SIG-M5 (cell line): ENCODE results near the gene KRTAP5-9.
"Not testable (repeated sequence)": the region's sequence is repeated elsewhere in the genome, so short reads cannot be mapped to it uniquely, and the experiment has no call there.

Experiments
- DNase-seq: peaks from one replicate; lab custom pipeline; 2025; lab: John Stamatoyannopoulos, UW

Gene KRTAP5-9, protein sequence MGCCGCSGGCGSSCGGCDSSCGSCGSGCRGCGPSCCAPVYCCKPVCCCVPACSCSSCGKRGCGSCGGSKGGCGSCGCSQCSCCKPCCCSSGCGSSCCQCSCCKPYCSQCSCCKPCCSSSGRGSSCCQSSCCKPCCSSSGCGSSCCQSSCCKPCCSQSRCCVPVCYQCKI

DNA sequence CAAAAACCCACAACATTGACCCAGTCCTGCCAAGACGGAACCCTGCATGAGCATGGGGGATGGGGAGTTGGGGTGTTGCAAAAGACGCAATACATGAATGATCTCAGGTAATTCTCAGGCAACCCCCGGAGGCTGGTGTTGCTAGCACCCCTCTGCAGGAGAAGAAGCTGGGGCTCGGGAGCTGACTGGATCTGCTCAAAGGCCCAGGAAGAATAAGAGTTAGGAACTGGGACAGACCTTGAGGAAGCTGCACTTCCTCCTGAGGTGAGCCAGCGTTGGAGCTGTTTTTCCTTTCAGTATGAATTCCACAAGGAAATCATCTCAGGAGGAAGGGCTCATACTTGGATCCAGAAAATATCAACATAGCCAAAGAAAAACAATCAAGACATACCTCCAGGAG lies at the start of gene KRTAP5-9:
KRTAP5-9 (plus strand) TSS at position 301 of the 400 bp plus-strand sequence. CDS start 238 bp downstream, outside the sequence.
- no peak for DNase-seq

- DNase-seq: no peak
Measured at GRCh38 chr11:71499125-71499524, 49.1 kb upstream of the KRTAP5-9 start.

DNA sequence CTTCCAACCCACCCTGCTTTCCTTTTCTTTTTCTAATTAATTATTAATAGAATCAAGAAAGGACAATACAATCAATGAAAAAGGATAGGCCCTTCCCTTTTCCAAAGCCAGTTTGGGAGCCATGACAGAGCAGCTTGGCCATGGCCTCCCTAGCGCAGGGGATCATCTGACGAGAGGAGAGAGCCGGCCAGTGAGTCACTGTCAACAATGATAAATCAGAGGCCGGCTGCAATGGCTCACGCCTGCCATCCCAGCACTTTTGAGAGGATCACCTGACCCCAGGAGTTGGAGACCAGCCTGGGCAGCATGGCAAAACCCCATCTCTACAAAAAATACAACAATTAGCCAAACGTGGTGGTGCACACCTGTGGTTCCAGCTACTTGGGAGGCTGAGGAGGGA lies 48.7 kb upstream of the KRTAP5-9 start:
- DNase-seq: no peak

- no peak for DNase-seq
Measured at GRCh38 chr11:71500601-71501021, 47.6 kb upstream of the KRTAP5-9 start.

DNA sequence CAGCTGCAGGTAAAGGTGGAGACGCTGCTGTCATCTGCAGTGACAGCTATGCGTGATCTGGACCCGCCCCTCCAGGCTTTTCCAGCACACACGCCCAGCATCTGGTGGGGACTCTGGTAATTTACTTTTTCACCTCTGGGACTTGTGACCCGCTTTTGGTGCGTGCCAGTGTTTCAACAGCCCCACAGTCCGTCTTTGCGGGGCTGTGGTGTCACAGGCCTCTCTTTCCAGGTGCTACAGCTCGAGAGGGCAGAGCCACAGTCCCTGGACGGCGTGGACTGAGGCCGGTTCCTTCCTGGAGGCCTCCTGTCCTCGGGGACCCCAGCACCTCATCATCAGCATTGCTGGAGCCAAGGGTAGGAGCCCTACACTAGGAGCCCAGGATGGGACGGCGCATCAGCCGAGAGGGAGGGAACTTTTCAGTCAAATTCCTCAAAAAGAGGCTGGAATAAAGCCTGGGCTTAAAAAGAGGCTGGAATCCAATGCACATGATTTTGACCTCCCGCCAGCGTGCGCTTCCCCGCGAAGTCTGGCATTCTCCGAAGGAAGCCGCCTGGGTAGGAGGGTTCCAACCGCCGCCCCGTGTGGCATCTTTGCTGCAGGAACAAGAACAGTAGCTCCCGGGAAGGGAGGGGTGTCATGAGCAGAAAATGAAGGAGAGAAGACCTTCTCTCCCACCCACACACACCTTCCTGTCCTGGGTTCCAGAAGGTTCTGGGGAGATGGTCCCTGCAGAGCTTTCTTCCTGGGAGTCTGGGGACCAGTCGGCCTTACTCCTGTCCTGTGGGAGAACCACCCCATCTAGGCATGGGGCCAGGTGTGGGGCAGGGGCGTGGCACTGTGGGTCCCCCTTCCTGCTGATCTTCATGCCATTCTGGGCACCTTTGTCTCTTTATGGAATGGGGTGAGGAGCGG lies 46.9 kb upstream of the KRTAP5-9 start:
- no peak for DNase-seq

GRCh38 chr11:71502026-71502425 lies 46.2 kb upstream of the KRTAP5-9 start:
- no peak for DNase-seq

DNA sequence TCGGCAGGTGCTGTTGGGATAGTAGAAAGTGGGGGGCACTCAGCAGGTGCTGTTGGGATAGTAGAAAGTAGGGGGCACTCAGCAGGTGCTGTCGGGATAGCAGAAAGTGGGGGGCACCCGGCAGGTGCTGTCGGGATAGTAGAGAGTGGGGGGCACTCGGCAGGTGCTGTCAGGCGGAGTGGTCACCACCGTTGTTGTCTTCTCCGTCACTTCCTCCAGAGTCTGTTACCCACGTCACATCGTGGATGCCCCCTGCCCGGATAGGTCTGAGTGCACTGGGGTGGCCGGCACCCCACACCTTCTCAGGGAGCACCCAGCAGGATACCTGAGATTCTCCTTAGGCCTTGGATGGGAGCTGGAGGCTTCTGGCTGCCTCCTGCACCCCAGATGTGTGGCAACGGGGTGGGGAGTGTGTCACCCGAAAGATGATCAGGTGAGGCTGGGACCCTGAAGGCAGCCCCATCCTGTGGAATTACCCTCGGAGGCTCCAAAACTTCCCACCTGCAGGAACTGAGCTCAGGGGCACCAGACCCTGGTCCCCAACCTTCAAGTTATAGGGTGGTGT lies 45.3 kb upstream of the KRTAP5-9 start:
- no peak for DNase-seq

GRCh38 chr11:71504531-71504930 lies 43.7 kb upstream of the KRTAP5-9 start:
- no peak for DNase-seq

- DNase-seq: no peak
Measured at GRCh38 chr11:71505001-71505400, 43.2 kb upstream of the KRTAP5-9 start.

DNA sequence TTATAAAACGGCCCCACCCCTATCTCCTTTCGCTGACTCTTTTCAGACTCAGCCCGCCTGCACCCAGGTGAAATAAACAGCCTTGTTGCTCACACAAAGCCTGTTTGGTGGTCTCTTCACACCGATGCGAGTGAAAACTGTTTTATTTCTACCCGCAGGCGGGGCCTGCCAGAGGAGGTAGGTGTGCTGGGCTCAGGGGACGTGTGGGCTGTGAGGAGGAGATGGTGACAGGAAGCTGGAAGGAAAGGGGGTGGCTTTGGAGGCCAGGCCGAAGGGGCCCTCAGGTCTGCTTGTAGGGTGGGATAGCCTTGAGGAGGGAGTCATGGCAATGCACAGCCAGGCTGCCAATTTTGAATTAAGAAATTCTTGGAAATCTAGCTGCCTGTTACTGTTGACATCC lies 42.4 kb upstream of the KRTAP5-9 start:
- DNase-seq: no peak

- DNase-seq: no peak
Measured at GRCh38 chr11:71507102-71507501, 41.1 kb upstream of the KRTAP5-9 start.

GRCh38 chr11:71518506-71519471 lies 29.4 kb upstream of the KRTAP5-9 start:
- no peak for DNase-seq

DNA sequence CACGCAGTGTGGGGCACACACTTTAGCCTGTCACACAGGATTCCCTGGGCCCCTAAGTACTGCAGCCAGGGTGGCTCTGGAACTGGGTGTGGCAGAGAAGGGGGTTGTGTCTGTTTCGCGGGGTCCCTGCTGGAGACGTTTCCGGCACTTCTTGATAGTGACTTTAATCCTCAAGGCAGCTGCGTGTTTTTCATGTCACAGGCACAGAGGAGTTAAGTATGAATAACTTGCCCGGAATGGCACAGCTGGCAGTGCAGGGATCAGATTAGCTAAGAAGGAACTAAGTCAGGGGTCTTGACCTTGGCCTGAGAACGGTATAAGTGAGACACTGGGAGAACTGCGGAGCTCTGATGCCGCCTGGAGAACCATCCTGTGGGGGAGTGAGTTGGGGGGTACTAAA lies 28.7 kb upstream of the KRTAP5-9 start:
- DNase-seq: no peak

- no peak for DNase-seq
Measured at GRCh38 chr11:71525188-71525937, 22.9 kb upstream of the KRTAP5-9 start.

DNA sequence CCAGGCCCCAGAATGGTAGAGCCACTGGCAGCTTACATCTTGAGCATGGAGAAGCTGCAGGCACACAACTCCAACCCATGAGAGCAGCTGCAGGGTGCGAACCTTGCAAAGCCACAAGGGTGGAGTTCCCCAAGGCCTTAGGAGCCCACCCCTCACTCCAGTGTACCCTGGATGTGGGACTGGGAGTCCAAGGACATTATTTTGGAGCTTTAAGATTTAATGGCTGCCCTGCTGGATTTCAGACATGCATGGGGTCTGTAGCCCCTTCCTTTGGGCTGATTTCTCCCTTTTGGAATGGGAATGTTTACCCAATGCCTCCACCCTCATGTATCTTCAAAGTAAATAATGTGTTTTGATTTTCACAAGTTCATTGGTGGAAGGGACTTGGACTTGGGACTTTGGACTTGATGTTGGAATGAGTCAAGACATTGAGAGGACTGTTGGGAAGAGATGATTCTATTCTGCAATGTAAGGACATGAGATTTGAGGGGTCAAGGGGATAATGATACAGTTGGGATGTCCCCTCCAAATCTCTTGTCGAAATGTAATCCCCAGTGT lies 22.2 kb upstream of the KRTAP5-9 start:
- no peak for DNase-seq

- DNase-seq: not testable (repeated sequence)
Measured at GRCh38 chr11:71526796-71527575, 21.2 kb upstream of the KRTAP5-9 start, which contains the start of gene KRTAP5-7. TSS of gene KRTAP5-7 (plus strand) at chr11:71527267. CDS start at chr11:71527301, 34 bp downstream.

DNA sequence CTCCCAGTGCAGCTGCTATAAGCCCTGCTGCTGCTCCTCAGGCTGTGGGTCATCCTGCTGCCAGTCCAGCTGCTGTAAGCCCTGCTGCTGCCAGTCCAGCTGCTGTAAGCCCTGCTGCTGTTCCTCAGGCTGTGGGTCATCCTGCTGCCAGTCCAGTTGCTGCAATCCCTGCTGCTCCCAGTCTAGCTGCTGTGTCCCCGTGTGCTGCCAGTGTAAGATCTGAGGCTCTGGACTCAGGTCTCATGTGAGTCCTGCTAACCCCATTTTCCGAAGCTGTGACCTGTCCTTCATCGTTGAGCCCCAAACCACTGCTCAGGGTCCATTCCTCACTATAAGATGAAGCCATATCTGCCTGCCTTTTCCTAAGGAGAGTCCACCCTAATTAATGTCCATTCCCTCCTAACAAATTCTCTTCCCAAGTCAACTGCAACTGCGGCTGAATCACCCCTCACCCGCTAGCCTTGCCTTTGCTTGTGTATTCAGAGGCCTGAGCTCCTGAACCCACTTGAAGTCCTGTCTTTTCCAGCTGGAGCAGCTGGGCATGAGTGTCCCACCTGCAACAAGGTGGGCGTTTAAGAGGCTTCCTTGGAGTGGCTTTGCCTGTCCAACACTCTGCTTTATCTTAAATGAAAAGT lies 20.5 kb upstream of the KRTAP5-9 start:
- no peak for DNase-seq

DNA sequence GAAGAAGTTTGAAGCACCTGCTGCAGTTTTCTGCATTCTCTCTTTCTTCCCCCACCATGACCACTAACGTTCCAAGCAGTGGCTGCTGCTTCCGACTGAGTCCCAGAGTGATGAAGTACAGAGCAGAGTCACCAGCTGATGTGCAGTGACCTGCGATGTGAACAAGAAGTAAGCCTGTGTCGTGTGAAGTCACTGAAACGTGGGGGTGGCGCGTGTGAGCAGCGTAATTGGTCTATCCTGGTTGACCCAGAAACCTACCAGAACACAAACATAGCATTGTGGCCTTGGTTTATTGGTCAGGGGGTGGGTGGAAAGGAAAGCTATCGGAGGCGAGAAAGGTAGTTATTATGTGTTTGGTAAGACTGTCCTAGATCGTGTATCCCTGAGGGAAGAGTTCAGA lies 17.6 kb upstream of the KRTAP5-9 start:
- no peak for DNase-seq

GRCh38 chr11:71532036-71532610 lies 16.1 kb upstream of the KRTAP5-9 start:
- DNase-seq: no peak
